HG02759 (cell line): ENCODE results near the gene ELOVL6.

ENCODE experiments used
- ATAC-seq: cut with Tn5 transposase; IDR thresholded peaks from one replicate; pipeline ENCODE4 v1.9.1; 2021; ENCODE audit warnings: mild to moderate bottlenecking, moderate library complexity; ENCODE audit not compliant: unreplicated experiment

The ELOVL6 gene

DNA sequence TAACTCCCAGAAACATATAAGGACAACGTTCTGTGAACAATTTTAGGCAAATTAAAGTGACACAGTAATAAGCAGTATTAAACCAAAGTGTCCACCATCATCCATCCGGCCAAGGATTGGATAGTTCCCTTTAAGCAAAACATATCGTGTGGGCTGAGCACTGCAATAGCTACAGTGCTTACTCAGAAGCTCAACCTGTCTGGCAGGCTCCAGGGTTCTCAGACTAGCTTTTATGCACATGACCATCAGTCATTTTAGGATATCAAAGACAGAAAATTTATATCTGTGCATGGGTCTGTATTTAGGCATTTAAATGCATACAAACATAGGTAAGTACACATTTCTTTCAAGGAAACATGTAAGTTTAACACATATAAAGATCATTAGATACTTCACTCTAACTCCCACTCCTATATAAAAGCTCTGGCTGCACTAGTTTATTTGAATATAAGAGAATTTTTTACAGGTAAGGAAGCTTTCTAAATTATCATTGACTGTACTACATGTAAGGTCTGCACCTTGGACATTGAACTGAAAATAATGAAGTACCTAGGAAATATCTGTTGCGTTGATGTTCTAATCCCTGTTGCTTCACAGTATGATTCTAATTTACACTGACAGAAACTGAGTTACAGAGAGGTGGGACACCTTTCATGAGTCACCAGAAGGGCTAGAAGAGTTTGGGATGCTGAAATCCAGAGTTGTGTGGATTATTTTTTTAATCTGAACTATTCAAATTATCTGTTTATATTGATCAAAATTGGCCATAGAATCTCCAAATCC is 67.6 kb downstream of the ELOVL6 start:
- ATAC-seq: no peak

DNA sequence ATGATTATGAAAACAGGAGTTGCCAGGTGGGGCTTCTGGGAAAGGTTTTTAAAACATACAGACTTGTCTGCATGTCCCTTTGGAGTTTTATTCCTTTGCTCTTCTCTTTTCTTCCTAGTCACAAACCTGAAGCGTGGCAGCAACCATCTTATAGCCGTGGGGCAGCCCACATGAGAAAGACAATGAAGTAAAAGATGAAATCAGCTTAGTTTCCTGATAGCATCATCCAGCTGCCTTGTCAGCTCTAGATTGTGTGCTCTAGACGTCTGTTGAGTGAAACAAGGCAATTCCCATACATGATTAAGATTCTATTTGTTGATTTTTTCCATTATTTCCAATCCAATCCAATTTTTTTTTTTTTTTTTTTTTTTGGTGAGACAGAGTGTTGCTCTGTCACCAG is 68.9 kb downstream of the ELOVL6 start:
- ATAC-seq: no peak

DNA sequence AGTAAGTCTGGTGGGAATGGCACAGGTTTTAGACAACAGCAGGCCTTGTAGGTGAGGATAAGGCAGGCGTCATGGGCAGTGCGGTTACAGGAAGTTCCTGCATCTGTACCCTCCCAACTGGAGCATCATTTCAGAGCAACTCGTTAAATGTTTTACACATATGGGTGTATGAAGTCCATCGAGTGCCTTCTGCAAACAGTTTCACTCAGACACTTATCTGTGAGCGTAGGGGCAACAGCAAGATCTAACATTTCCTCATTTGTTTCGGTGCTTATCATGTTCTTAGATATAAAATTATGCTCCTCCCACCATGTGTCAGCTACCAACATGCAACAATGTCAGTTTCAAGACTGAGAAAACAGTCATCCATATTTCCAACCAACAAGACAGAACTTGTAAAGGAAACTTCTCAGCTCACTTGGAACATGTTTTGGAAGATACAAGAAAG is 69.9 kb downstream of the ELOVL6 start:
- no peak for ATAC-seq

DNA sequence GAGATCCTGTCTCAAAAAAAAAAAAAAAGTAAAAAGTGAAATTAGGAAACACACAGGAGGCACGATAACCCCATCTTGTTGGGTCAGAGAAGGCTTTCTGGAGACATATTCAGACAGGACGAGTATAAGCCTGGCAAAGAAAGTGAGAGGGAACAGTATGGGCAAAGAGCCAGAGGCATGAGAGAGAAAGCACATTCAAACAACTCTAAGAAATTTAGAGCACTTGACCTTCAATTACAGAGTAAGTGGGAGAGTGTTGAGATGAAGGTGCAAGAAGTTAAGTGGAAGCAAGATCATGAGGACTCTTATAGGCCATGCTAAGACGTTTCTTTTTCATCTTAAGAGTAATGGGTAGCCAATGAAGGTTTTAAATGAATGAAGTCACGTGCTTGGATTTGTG is 70.4 kb downstream of the ELOVL6 start:
- ATAC-seq: no peak

DNA sequence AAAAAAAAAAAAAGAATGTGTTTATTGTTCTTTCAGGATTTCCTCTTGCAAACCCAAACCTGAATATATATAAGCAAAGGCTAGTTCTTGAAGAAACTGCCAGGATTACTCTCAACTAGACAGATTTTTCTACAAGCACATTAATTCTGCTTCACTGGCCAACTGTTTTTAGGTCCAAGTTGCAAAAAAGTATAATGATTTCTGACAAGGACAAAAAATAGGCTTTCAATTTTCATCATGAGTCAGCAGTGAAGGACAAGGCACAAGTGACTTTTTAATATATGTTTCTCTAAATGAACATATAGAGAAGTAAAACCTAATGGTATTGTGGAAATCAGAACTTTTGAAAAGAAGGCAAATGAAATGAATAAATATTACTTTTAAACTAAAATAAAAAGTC is 73.7 kb downstream of the ELOVL6 start:
- ATAC-seq: peak; percentile 77

DNA sequence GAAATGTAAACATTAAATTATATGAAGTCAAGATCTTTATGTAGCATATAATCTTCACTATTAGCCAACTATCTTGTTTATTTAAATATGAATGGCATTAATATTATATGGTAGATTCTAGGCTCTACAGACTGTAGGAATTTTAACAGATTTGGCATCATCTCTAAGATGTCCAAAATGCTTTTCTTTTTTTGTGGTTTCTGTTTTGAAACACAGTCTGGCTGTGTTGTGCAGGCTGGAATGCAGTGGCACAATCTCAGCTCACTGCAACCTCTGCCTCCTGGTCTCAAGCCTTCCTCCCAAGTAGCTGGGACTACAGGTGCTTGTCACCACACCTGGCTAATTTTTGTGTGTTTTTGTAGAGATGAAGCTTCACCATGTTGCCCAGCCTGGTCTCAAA is 76.2 kb downstream of the ELOVL6 start:
- ATAC-seq: no peak

DNA sequence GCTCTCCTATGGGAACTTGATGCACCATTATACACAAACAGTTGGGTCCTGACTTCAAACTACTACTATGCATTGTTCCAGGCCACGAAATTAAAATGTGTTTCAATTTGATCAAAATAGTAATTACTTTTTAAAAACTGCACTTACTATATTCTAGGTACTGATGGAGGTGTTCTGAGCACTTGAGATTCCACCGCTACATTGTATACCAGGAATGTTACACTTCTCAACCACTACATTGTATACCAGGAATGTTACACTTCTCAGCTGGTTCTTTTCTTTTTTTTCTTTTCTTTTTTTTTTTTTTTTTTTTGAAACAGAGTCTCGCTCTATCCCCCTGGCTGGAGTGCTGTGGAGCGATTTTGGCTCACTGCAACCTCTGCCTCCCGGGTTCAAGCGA is 77.9 kb downstream of the ELOVL6 start:
- ATAC-seq: no peak

DNA sequence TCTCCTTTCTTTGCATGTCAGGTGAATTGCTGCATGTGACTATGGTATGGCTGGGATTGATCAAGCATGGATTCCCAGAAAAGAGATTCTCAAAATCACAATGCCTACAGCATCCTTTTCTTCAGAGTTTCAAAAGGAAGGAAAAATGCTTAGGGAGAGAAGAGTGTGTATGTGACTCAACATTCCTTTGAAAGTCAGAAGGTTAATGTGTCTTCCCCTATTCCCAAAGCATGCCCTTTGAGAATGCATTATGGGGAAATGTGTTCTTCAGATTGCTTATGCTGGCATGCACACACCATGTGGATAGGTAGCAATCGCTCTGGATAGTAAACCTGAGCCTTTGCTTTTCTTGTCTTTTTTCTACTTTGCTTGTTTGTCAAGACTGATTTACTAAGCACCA is 78.5 kb downstream of the ELOVL6 start:
- ATAC-seq: no peak

DNA sequence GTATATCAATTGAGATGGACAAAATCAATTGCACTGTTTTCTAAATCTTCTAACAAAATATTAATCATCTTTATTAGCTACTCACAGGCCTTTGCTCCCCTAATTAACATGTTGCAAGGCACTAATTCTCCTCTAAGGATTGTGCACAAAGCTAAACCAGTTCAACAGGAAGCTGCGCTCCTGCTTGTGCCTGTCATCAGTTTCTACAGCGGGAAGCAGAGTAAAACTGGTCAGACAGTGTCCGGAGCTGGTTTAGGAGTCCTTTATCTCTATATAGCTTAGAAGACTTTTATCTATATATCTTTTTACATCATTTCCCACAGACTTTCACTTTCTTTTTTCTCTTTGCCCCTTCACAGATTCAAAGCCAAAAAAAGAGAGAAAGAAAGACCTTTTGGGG is 79.1 kb downstream of the ELOVL6 start:
- no peak for ATAC-seq

DNA sequence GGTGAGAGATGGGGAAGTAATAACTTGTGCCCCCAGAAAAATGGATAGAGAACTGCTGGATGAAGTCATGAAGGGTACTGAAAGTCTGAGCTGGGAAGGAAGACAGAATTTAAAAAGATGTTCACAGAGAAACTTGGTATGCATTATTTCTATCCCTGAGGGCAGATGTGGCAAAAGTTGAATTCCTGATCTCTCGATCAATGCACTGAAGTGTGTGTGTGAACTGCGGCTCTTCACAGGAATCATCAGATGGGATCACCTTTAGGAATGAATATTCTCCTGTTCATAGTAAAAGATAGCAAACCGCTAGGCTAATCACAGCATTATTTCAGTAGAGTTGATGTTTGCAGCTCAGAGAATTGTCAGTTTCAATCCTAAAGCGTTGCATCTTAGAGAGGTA is 86.4 kb downstream of the ELOVL6 start:
- ATAC-seq: no peak

DNA sequence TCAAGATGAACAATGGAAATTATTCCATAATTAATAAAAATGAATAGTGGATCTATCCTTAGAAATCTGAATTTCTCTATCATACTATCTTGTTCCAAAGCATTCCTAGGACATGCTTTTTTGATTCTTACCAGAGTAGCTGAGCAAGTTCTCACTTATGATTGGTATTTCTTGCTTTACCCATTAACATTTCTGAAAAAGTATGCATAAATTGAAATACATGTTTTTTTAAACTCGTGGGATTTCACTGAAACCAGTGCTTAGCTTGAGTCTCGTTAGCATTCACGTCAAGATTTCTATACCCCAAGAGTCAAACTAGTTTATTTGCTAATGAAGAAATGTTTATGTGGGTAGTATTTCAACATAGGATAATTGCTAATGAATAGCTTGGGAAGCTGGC is 89.0 kb downstream of the ELOVL6 start:
- ATAC-seq: no peak

DNA sequence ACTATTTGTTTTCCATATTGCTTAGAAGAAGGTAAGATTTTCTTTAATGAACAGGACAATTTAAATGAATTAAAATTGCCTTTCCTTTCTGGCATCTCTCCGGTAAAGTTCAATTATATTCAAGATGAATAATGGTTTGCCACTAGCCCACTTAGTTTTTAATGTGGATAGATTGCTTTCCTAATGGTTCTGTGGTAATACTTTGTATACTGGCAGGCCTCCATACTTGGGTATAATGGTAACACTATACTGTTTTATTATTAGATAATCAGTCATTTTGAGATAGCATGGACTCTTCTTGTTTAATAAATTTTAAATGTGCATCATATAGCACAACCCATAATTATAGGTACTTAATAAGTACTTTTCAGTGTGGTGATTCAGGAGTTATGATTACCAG is 89.5 kb downstream of the ELOVL6 start:
- no peak for ATAC-seq

DNA sequence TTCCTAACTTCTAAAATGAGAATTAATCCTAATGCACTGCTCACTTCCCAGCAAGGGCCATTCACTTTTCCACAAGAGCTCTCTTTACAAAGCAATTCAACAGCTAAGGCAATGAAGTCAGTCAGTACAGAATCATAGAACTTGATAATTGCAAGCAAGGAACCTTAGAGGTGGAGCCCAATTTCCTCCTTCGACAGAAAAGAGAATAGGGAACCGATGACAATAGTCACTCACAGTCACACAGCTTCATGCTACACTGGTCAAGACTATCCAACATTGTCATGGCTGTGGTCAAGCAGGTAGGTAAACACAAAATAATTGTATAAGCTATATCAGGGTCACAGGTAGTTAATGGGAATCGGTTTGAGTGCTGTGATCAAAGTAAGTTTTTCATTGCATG is 90.0 kb downstream of the ELOVL6 start:
- ATAC-seq: peak; percentile 88

DNA sequence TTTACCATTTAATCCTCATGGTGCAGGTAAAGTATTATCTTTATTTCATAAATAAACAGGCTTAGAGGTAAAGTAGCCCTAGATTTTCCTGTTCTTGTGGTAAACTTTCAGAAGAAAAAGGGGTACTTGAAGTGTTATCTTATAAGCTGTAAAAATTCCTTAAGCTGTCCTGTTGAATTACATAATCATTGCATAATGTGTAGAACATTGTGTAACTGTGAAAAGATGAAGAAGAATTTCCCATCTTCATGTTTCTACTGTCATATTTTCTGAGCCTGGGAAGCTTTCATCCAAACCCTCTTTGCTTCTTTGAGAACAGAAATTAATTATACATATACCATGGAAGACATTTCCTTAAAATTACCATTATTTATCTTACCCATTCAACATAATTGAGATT is 90.5 kb downstream of the ELOVL6 start:
- ATAC-seq: no peak

DNA sequence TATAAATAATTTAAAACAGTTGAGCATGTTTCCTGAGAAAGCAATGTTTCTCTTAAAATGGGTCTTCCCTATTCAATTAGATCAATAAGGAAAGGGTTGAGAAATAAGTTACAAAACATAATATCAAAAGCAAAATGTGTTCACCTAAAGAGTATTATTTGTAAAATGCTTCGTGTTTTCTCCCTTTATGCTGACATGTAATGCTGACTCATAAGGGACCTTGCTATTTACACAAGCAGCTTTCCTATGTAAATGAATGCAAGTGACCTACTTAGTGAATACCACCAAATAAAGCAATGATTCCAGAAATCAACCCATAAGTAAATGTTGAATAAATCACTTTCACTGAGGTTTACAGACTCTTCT is 91.5 kb downstream of the ELOVL6 start:
- peak; percentile 67 for ATAC-seq

DNA sequence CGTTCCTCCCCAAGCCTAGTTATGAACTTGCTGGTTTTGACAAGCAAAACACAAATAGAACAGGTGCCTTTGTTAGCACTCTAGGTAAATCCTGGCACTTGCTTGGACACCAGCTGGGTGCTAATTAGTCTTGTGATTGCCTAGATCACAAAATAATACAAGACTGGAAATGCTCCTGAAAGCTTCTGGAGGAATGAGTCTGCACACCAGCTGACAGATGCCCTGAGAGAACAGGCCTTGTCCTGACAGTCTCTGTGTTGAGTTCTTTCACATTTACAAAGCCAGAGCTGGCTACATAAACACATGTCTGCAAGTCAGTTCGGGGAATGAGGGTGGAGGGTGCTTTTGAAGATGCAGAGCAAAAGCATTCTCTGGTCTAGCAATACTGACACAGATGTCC is 93.8 kb downstream of the ELOVL6 start:
- ATAC-seq: no peak

DNA sequence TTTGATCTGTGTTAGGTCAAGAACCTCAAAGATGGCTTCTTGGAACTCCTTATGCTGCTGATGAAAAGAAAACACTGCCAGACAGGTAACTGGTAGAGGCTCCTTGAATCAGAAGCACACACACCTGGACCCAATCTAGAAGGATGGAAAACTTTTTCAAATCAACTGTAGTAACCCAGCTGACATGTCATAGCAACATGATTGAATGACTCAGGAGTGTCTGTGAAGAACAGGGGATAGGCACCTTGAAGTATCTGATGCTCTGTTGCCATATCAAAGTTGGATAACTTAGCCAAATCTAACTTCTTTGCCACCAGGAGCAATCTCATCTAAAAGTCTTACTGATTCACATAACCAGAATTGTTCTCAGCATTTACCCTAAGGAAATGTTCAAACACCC is 98.8 kb downstream of the ELOVL6 start:
- no peak for ATAC-seq

DNA sequence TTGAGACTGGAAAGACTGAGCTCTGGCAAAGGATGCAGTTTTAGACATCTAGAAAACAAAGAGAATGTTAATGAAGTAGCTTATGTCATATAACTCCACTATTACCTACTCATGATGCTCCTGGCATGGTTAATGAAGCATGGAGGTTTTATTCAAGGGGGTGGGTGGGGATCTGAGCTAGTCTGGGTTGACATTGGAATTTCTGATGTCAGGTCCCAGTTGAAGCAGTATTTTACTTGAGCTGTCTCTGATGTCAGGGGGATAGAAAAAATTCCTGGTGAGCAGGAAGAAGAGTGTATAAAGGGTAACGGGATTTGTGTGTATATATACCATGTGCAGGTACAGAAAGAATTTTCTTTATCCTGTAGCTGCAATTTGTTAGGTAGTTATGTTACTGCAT is 102.0 kb downstream of the ELOVL6 start:
- no peak for ATAC-seq

DNA sequence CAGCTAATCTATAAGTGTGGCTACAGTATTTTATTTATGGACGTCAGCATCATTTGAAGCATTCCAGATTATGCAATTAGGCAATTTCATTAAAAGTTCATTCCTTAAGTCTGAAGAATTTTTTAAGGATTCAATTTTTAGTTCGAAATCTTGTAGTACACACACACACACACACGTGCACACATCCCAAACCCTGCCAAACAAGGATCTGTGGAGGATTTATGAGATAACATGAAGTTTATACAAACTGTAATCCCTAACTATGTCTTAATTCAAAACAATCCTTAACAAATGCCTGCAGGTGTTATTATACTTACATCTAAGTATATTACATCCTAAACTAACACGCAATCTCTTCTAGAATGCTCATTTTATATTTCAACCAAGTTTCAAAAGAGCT is 105.8 kb downstream of the ELOVL6 start:
- no peak for ATAC-seq

DNA sequence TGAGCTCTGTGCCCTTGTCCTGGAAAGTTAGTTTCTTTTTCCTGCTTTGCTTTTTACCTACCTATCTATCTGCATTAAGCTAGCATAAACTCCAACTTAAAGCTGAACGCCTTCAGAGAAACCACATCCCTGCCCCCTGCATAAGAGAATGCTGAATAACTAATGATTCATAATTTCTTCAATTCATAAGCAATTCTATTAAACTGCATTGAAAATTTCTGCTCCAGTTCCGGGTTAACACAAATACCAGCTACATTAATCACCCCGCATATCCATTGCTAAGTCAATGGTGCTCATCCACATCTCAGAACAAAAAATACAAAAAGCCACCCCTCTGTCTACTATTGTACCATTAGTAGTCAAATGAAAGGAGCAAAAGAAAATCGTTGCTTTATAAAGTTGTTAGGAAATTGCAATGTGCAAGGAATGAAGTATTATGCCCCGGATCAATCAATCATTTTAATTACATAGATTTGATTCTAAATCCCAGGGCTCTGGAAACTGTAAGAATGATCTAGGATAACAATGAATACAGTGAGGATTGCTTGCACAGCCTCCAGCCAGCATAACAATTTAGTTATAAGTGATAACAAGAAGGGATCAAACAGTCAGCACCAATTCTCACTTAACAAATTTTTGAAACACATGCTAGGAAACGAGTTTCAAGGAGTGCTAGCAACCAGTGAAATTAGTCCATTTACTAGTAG is 106.8 kb downstream of the ELOVL6 start:
- ATAC-seq: no peak

DNA sequence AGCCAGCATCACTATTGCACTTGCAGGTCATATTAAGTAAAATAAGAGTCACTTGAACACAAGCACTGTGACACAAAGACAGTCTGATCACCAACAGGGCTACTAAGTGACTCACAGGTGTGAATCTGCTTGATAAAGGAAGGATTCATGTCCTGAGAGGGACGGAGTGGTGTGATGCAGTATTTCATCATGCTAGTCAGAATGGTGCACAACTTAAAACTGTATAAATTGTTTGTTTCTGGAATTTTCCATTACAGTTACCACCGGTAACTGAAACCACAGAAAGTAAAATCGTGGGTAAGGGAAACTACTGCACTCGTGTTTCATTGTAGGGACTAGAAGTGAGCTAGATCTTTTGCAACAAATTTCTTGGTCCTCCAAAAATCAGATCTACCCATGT is 109.7 kb downstream of the ELOVL6 start:
- peak; percentile 63 for ATAC-seq

DNA sequence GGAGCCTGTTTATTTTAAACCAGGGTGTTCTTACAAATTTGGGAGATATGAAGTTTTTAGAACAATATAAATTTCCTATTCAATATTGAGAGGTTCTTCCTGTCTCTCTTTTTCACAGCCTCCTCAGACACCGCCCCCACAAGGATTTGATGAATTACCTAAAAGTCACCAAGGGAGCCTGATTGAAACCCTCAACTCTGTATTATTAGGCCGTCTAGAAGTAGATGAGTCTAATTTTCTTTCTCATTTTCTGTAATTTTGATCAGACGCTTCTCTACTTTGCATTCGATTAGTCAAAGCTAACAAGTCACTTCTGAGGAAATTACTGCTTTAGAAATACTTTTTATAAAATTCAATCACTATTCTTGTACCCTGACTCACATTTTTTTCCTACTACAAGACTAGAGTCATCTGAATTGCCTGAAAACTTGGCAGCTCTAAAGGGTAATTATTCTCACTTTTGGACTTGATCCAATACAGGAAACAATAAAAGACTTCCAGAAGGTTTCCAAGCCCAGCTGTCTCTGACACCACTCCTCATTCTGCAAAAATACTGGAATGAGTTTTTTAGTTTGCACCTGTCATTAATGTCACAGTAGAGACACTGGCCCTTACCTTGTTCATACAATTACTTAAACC is 111.2 kb downstream of the ELOVL6 start:
- ATAC-seq: no peak
